Heart right ventricle (tissue), 16 donors: ENCODE data around the gene ACTRT2. TPM values are rescaled to one million over a fixed set of nuclear protein-coding genes. Genes with fewer than 3 reads are reported as not detected.

ENCODE experiments used
- ATAC-seq, 8 donors: fragments of 200-7000 bp; cut with Tn5 transposase; one replicate each; pipeline ENCODE4 v1.9.1; 2020; ENCODE audit warnings: mild to moderate bottlenecking in 8 of 8, moderate library complexity in 8 of 8, moderate number of reproducible peaks in 1 of 8
- DNase-seq, 2 donors: peaks; one replicate each; pipeline ENCODE4 v3.0.0-alpha.2; 2020
- H3K27ac ChIP-seq, 10 donors: fragments of 200-600 bp; sonication (generic) in 2 of 10; one replicate each; pipeline versions ENCODE4 v1.5.0 to v1.8.0; 2020 to 2022; ENCODE audit warnings: mild to moderate bottlenecking in 3 of 10
- H3K27me3 ChIP-seq, 7 donors: fragments of 200-600 bp; one replicate each; pipeline ENCODE4 v1.8.0; 2021 to 2022; ENCODE audit warnings: mild to moderate bottlenecking in 2 of 7
- H3K36me3 ChIP-seq, 9 donors: fragments of 200-600 bp; sonication (generic) in 1 of 9; one replicate each; pipeline versions ENCODE4 v1.5.0 to v1.8.0; 2020 to 2022; ENCODE audit warnings: mild to moderate bottlenecking in 2 of 9
- H3K4me1 ChIP-seq, 9 donors: fragments of 200-600 bp; sonication (generic) in 1 of 9; one replicate each; pipeline versions ENCODE4 v1.5.0 to v1.8.0; 2020 to 2022; ENCODE audit warnings: mild to moderate bottlenecking in 4 of 9
- H3K4me3 ChIP-seq, 10 donors: fragments of 200-600 bp; sonication (generic) in 2 of 10; one replicate each; pipeline versions ENCODE4 v1.5.0 to v1.8.0; 2020 to 2022; ENCODE audit warnings: mild to moderate bottlenecking in 7 of 10, moderate library complexity in 2 of 10
- H3K9me3 ChIP-seq, 11 donors: fragments of 200-600 bp in 10 of 11; sonication (generic) in 2 of 11; one replicate each; pipeline versions ENCODE4 v1.5.0 to v1.8.0; 2013 to 2022; ENCODE audit warnings: mild to moderate bottlenecking in 2 of 11, control low read depth in 1 of 11, moderate library complexity in 1 of 11
- CTCF ChIP-seq, 9 donors: fragments of 200-600 bp; sonication (generic) in 2 of 9; IDR thresholded peaks; one replicate each; pipeline versions ENCODE4 v1.5.0 to v1.8.0; 2021 to 2022; ENCODE audit warnings: antibody characterized with exemption in 9 of 9, mild to moderate bottlenecking in 5 of 9, moderate library complexity in 1 of 9
- WGBS, 2 donors: extraction: QIAGEN DNeasy Blood & Tissue Kit; methylation state at CpG; one replicate each; pipeline ENCODE4 v1.1.7; 2013; ENCODE audit warnings: inconsistent platforms in 1 of 2; 5-methylcytosine and 5-hydroxymethylcytosine counted together
- intact Hi-C, 10 donors: fragments of 100-400 bp; cut with DNase I; formaldehyde crosslinking; loops; one replicate each; pipeline versions ENCODE4 v1.11.1 to v1.14.2; 2022
- polyA plus RNA-seq, 2 donors: library from polyadenylated mRNA; stranded (reverse); fragments of 200-250 nt; gene quantifications; one replicate each; pipeline ENCODE4 v1.2.3, GENCODE V29; 2013
- total RNA-seq, 10 donors: library from RNA; stranded (reverse); fragmentation: NEBNext Ultra II Directional in 3 of 10; extraction: Animal tissue kit (Norgen Biotek cat#: 25700) in 3 of 10; gene quantifications; one replicate each; pipeline versions ENCODE4 v1.2.1 to v1.2.4, GENCODE V29; 2021 to 2023
- donor health status: Arrhythmogenic right ventricular cardiomyopathy.
- donor health status: ischemic (EF 13 %, LVEDD 7.1; RV severe dilation, severe dysfunction).
- donor health status: healthy with polysubstance abuse.
- donor health status: DM: no; HTN: yes; CAD: no.
- donor health status: DM: no; HTN: no; CAD: no.
- donor health status: ischemic (EF 25% LVEDD 6.9; RV normal size, moderate dysfunction).
- donor health status: ischemic (EF 25% LVEDD 5.7; RV mildly dilated, moderate dysfunction).
- donor health status: healthy.
- donor health status: DM: yes; HTN: yes; CAD: no.
- donor health status: Ischemic cardiomyopathy.
- donor health status: ischemic (EF 35%, LVEDD 5.7; RV mildly dilated, moderate dysfunction).
- donor health status: nonischemic (EF 11% LVEDD 7.7; RV severe dilation, severe dysfunction).
- donor health status: DM: yes; HTN: yes; CAD: no.
- donor health status: PGD.
- donor health status: ischemic (EF 29% LVEDD 5.4; RV normal size, mild dysfunction).
- donor health status: nonischemic (EF 23%, LVEDD 6.1; RV moderate dilation, normal function).

The ACTRT2 gene
- total and polyA plus RNA-seq, 12 donors: not detected

GRCh38 chr1:3014050-3014440 lies 7.2 kb upstream of the ACTRT2 start:
- no peak for TF ChIP-seq CTCF (IDR thresholded peaks at IDR 0.05)
- ATAC-seq (no peak), DNase-seq (no peak)
- Histone ChIP-seq H3K4me3 (no peak overlapping the region), H3K4me1 (peaks cover 0 to 13% (median 2%) of the 10 kb centered on the region in 9 donors), H3K36me3 (no peaks in the 10 kb centered on the region), H3K9me3 (peaks cover 0 to 4% (median 0%) of the 10 kb centered on the region in 11 donors), H3K27me3 (peaks cover 3 to 75% (median 50%) of the 10 kb centered on the region in 7 donors), H3K27ac (no peak overlapping the region)
- intact Hi-C loops: loop anchor here in 5 of 10 donors (5.0 to 10.0 kb wide), 5 partner anchors 268 to 413 kb away; no protein-coding TSS in a partner anchor
- WGBS, 2 donors: 69 to 71% methylated on average over 10 of the region's 10 CpGs

- WGBS, 2 donors: 69 to 76% methylated on average over 26 of the region's 26 CpGs
- no peak for ATAC-seq
- TF ChIP-seq CTCF (IDR thresholded peaks at IDR 0.05): no peak
- DNase-seq: no peak
- Histone ChIP-seq H3K4me3 (no peak overlapping the region), H3K9me3 (no peaks in the 10 kb centered on the region), H3K36me3 (no peaks in the 10 kb centered on the region), H3K27me3 (peaks cover 3 to 69% (median 49%) of the 10 kb centered on the region in 7 donors), H3K4me1 (peaks cover 0 to 13% (median 2%) of the 10 kb centered on the region in 9 donors), H3K27ac (no peak overlapping the region)
- intact Hi-C loops: loop anchor here in 5 of 10 donors (5.0 to 10.0 kb wide), 5 partner anchors 268 to 413 kb away; no protein-coding TSS in a partner anchor
Measured at GRCh38 chr1:3014443-3015268, 6.6 kb upstream of the ACTRT2 start.

- Histone ChIP-seq H3K36me3 (no peaks in the 10 kb centered on the region), H3K27me3 (peaks cover 3 to 65% (median 50%) of the 10 kb centered on the region in 7 donors), H3K4me1 (peaks cover 0 to 13% (median 2%) of the 10 kb centered on the region in 9 donors), H3K9me3 (no peaks in the 10 kb centered on the region), H3K4me3 (no peak overlapping the region), H3K27ac (no peak overlapping the region)
- no peak for TF ChIP-seq CTCF (IDR thresholded peaks at IDR 0.05)
- intact Hi-C loops: loop anchor here in 2 of 10 donors (10.0 kb wide), 1 partner anchor 270 kb away; no protein-coding TSS in a partner anchor
- no peak for ATAC-seq
- WGBS, 2 donors: 80 to 86% methylated on average over 10 of the region's 10 CpGs
- DNase-seq: no peak
Measured at GRCh38 chr1:3015269-3015635, 6.0 kb upstream of the ACTRT2 start.

GRCh38 chr1:3015744-3016143 lies 5.5 kb upstream of the ACTRT2 start:
- H3K4me3 ChIP-seq: no peak overlapping the region
- peaks cover 0 to 13% (median 2%) of the 10 kb centered on the region in 9 donors for H3K4me1 ChIP-seq
- no peak for DNase-seq
- H3K27ac ChIP-seq: no peak overlapping the region
- TF ChIP-seq CTCF (IDR thresholded peaks at IDR 0.05): no peak
- no peak for ATAC-seq
- no peaks in the 10 kb centered on the region for H3K9me3 ChIP-seq
- H3K36me3 ChIP-seq: no peaks in the 10 kb centered on the region
- intact Hi-C loops: loop anchor here in 2 of 10 donors (10.0 kb wide), 1 partner anchor 269 kb away; no protein-coding TSS in a partner anchor
- WGBS, 2 donors: 73 to 84% methylated on average over 5 of the region's 5 CpGs
- H3K27me3 ChIP-seq: peaks cover 3 to 61% (median 53%) of the 10 kb centered on the region in 7 donors
